Liver (tissue), 9 donors: ENCODE data around the gene ZDHHC14. TPM values are rescaled to one million over a fixed set of nuclear protein-coding genes. Genes with fewer than 3 reads are reported as not detected.

Source experiments
- DNase-seq: peaks from one replicate; pipeline ENCODE4 v3.0.0-alpha.2; 2017; ENCODE audit warnings: low spot score
- H3K27ac ChIP-seq, 2 donors: one replicate each; pipeline ENCODE4 v1.7.0; 2013; ENCODE audit warnings: inconsistent platforms in 2 of 2, low read length in 2 of 2, control low read depth in 1 of 2, low read depth in 1 of 2, mild to moderate bottlenecking in 1 of 2
- H3K27me3 ChIP-seq, 4 donors: one replicate each; pipeline versions ENCODE4 v1.6.1 to v1.7.0; 2013; ENCODE audit warnings: low read length in 3 of 4, inconsistent platforms in 1 of 4, mild to moderate bottlenecking in 1 of 4, moderate library complexity in 1 of 4; ENCODE audit not compliant: control insufficient read depth in 4 of 4, insufficient read depth in 4 of 4
- H3K36me3 ChIP-seq, 4 donors: one replicate each; pipeline versions ENCODE4 v1.6.1 to v1.7.0; 2013; ENCODE audit warnings: low read length in 3 of 4, mild to moderate bottlenecking in 3 of 4, low read depth in 1 of 4, moderate library complexity in 1 of 4; ENCODE audit not compliant: control insufficient read depth in 4 of 4, insufficient read depth in 3 of 4
- H3K4me1 ChIP-seq, 4 donors: one replicate each; pipeline versions ENCODE4 v1.6.1 to v1.7.0; 2013; ENCODE audit warnings: low read length in 3 of 4, mild to moderate bottlenecking in 3 of 4, moderate library complexity in 1 of 4; ENCODE audit not compliant: control insufficient read depth in 4 of 4, insufficient read depth in 4 of 4
- H3K4me3 ChIP-seq, 3 donors: one replicate each; pipeline versions ENCODE4 v1.6.1 to v1.7.0; 2013; ENCODE audit warnings: low read length in 3 of 3, control low read depth in 1 of 3, low read depth in 1 of 3, mild to moderate bottlenecking in 1 of 3
- H3K9ac ChIP-seq, 2 donors: one replicate each; pipeline ENCODE4 v1.7.0; 2013; ENCODE audit warnings: low read length in 2 of 2, mild to moderate bottlenecking in 2 of 2, moderate library complexity in 2 of 2, control low read depth in 1 of 2, low read depth in 1 of 2
- H3K9me3 ChIP-seq, 4 donors: one replicate each; pipeline versions ENCODE4 v1.6.1 to v1.7.0; 2013; ENCODE audit warnings: low read length in 3 of 4; ENCODE audit not compliant: control insufficient read depth in 4 of 4
- EGR1 ChIP-seq, 2 donors: IDR thresholded peaks; 2 replicates each; pipeline ENCODE4 v1.6.1; 2016 to 2018; ENCODE audit warnings: antibody characterized with exemption in 2 of 2, low read depth in 2 of 2
- FOXA1 ChIP-seq: IDR thresholded peaks from 2 replicates; pipeline ENCODE4 v1.6.1; 2016; ENCODE audit warnings: antibody characterized with exemption
- FOXA2 ChIP-seq: IDR thresholded peaks from 2 replicates; pipeline ENCODE4 v1.6.1; 2016; ENCODE audit warnings: antibody characterized with exemption
- GABPA ChIP-seq, 2 donors: IDR thresholded peaks in 1 of 2; conservative IDR thresholded peaks in 1 of 2; 2 replicates each; pipeline ENCODE4 v1.6.1; 2016; ENCODE audit warnings: antibody characterized with exemption in 2 of 2, mild to moderate bottlenecking in 1 of 2, moderate library complexity in 1 of 2
- HNF4A ChIP-seq, 2 donors: conservative IDR thresholded peaks; 2 replicates each; pipeline ENCODE4 v1.6.1; 2016; ENCODE audit warnings: antibody characterized with exemption in 2 of 2, mild to moderate bottlenecking in 2 of 2
- HNF4G ChIP-seq: IDR thresholded peaks from 2 replicates; pipeline ENCODE4 v1.6.1; 2016; ENCODE audit warnings: antibody characterized with exemption
- JUND ChIP-seq, 2 donors: IDR thresholded peaks; 2 replicates each; pipeline ENCODE4 v1.6.1; 2016; ENCODE audit warnings: antibody characterized with exemption in 2 of 2
- MAX ChIP-seq: IDR thresholded peaks from 2 replicates; pipeline ENCODE4 v1.6.1; 2016; ENCODE audit warnings: antibody characterized with exemption
- NR2F2 ChIP-seq: IDR thresholded peaks from 2 replicates; pipeline ENCODE4 v1.6.1; 2016; ENCODE audit warnings: antibody characterized with exemption
- RAD21 ChIP-seq, 2 donors: IDR thresholded peaks; 2 replicates each; pipeline ENCODE4 v1.6.1; 2016; ENCODE audit warnings: antibody characterized with exemption in 2 of 2, mild to moderate bottlenecking in 2 of 2
- RXRA ChIP-seq, 2 donors: IDR thresholded peaks; 2 replicates each; pipeline ENCODE4 v1.6.1; 2017 to 2018; ENCODE audit warnings: antibody characterized with exemption in 2 of 2, mild to moderate bottlenecking in 1 of 2
- SP1 ChIP-seq: IDR thresholded peaks from 2 replicates; pipeline ENCODE4 v1.6.1; 2018; ENCODE audit warnings: antibody characterized with exemption, mild to moderate bottlenecking
- TAF1 ChIP-seq: conservative IDR thresholded peaks from 2 replicates; pipeline ENCODE4 v1.6.1; 2016; ENCODE audit warnings: antibody characterized with exemption, mild to moderate bottlenecking
- YY1 ChIP-seq: IDR thresholded peaks from 2 replicates; pipeline ENCODE4 v1.6.1; 2016; ENCODE audit warnings: antibody characterized with exemption, mild to moderate bottlenecking
- ZBTB33 ChIP-seq: IDR thresholded peaks from 2 replicates; pipeline ENCODE4 v1.6.1; 2016; ENCODE audit warnings: antibody characterized with exemption
- WGBS: extraction: QIAGEN DNeasy Blood & Tissue Kit; methylation state at CpG from one replicate; pipeline ENCODE4 v1.1.7; 2013; 5-methylcytosine and 5-hydroxymethylcytosine counted together
- polyA plus RNA-seq, 2 donors: library from polyadenylated mRNA; stranded (reverse) in 1 of 2; unstranded in 1 of 2; fragments of 200-250 nt in 1 of 2; fragments of >200 nt in 1 of 2; fragmentation: Nextera tagmentation in 1 of 2; extraction: Ambion mirVana in 1 of 2; gene quantifications; one replicate each; pipeline versions ENCODE4 v1.2.1 to v1.2.3, GENCODE V29; 2013 to 2015
- total RNA-seq, 2 donors: library from RNA; depleted of rRNA; stranded (reverse); fragments of >200 nt; gene quantifications; one replicate each; pipeline ENCODE4 v1.2.3, GENCODE V29; 2014
- TF ChIP-seq, protein P1 (sequence below): IDR thresholded peaks from 2 replicates; pipeline ENCODE4 v1.6.1; 2016; ENCODE audit warnings: antibody characterized with exemption, mild to moderate bottlenecking
- donor health status: healthy.
- donor health status: healthy.
- donor health status: healthy.
- donor health status: healthy.
- donor health status: healthy.

The ZDHHC14 gene
- total and polyA plus RNA-seq, 4 donors = 4.4 to 11.7 (median 8.4) TPM

GRCh38 chr6:157614026-157614568, 233.1 kb downstream of the ZDHHC14 start:
- no peak overlapping the region for H3K4me3 ChIP-seq
- WGBS = 93% methylated on average over 5 of the region's 5 CpGs
- no peaks in the 10 kb centered on the region for H3K27me3 ChIP-seq
- no peaks in the 10 kb centered on the region for H3K4me1 ChIP-seq
- H3K9ac ChIP-seq = no peak overlapping the region
- TF ChIP-seq RAD21 (IDR thresholded peaks at IDR 0.05) (peak in 1 of 2 donors; percentile 28), HNF4A (conservative IDR thresholded peaks at IDR 0.05) (no peak)
- no peaks in the 10 kb centered on the region for H3K9me3 ChIP-seq
- H3K36me3 ChIP-seq = peaks cover 0 to 2% (median 0%) of the 10 kb centered on the region in 4 donors
- no peak for DNase-seq
- H3K27ac ChIP-seq = no peak overlapping the region

DNA sequence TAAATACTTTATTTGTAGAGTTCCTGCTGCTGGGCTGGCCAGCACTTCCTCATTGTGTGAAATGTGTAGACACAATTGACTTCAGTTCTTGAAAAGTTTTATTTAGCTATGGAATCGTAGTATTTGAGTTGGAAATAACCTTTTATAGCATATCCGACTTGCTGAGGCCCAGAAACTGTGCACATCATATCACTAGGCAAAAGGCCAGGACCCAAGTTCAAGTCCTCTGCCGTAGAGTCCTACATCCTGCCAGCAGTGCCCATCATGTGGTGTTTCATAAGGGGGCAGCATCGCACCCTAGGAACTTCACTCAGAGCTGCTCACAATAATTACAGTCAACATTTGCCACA, 234.4 kb downstream of the ZDHHC14 start:
- Histone ChIP-seq H3K4me3 (no peak overlapping the region), H3K27ac (no peak overlapping the region), H3K27me3 (no peaks in the 10 kb centered on the region), H3K9ac (no peak overlapping the region), H3K9me3 (no peaks in the 10 kb centered on the region), H3K4me1 (no peaks in the 10 kb centered on the region), H3K36me3 (no peaks in the 10 kb centered on the region)
- WGBS = 68% methylated on average over 4 of the region's 4 CpGs
- DNase-seq = no peak
- TF ChIP-seq SP1 (no peak), ZBTB33 (no peak), JUND (IDR thresholded peaks at IDR 0.05) (no peak), RAD21 (IDR thresholded peaks at IDR 0.05) (peak in 1 of 2 donors; percentile 26), NR2F2 (no peak), TAF1 (no peak), MAX (no peak)
- TF ChIP-seq, protein P1, sequence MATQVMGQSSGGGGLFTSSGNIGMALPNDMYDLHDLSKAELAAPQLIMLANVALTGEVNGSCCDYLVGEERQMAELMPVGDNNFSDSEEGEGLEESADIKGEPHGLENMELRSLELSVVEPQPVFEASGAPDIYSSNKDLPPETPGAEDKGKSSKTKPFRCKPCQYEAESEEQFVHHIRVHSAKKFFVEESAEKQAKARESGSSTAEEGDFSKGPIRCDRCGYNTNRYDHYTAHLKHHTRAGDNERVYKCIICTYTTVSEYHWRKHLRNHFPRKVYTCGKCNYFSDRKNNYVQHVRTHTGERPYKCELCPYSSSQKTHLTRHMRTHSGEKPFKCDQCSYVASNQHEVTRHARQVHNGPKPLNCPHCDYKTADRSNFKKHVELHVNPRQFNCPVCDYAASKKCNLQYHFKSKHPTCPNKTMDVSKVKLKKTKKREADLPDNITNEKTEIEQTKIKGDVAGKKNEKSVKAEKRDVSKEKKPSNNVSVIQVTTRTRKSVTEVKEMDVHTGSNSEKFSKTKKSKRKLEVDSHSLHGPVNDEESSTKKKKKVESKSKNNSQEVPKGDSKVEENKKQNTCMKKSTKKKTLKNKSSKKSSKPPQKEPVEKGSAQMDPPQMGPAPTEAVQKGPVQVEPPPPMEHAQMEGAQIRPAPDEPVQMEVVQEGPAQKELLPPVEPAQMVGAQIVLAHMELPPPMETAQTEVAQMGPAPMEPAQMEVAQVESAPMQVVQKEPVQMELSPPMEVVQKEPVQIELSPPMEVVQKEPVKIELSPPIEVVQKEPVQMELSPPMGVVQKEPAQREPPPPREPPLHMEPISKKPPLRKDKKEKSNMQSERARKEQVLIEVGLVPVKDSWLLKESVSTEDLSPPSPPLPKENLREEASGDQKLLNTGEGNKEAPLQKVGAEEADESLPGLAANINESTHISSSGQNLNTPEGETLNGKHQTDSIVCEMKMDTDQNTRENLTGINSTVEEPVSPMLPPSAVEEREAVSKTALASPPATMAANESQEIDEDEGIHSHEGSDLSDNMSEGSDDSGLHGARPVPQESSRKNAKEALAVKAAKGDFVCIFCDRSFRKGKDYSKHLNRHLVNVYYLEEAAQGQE = no peak

GRCh38 chr6:157615951-157616350, 235.0 kb downstream of the ZDHHC14 start:
- H3K27me3 ChIP-seq = no peaks in the 10 kb centered on the region
- no peaks in the 10 kb centered on the region for H3K36me3 ChIP-seq
- H3K27ac ChIP-seq = no peak overlapping the region
- no peaks in the 10 kb centered on the region for H3K9me3 ChIP-seq
- no peak for DNase-seq
- no peak overlapping the region for H3K9ac ChIP-seq
- WGBS = 97% methylated on average over 4 of the region's 4 CpGs
- H3K4me1 ChIP-seq = no peaks in the 10 kb centered on the region
- TF ChIP-seq TAF1 = no peak
- no peak for TF ChIP-seq FOXA2
- TF ChIP-seq HNF4A (conservative IDR thresholded peaks at IDR 0.05) = no peak
- no peak for TF ChIP-seq JUND (IDR thresholded peaks at IDR 0.05)
- no peak for TF ChIP-seq MAX
- TF ChIP-seq RAD21 (IDR thresholded peaks at IDR 0.05) = no peak
- no peak for TF ChIP-seq NR2F2
- TF ChIP-seq EGR1 (IDR thresholded peaks at IDR 0.05; ENCODE audit: low read depth in 2 of 2) = no peak
- TF ChIP-seq RXRA (IDR thresholded peaks at IDR 0.05) = no peak
- TF ChIP-seq ZBTB33 = no peak
- no peak for TF ChIP-seq HNF4G
- TF ChIP-seq YY1 = no peak
- TF ChIP-seq GABPA (IDR thresholded peaks at IDR 0.05 in 1 of 2, conservative IDR thresholded peaks at IDR 0.05 in 1 of 2) = no peak
- no peak for TF ChIP-seq FOXA1
- TF ChIP-seq, protein P1 = no peak
- no peak for TF ChIP-seq SP1
- H3K4me3 ChIP-seq = no peak overlapping the region
